ENCODE results near the gene USP1.

The USP1 gene

GRCh38 chr1:62429581-62429980 lies 7.3 kb upstream of the USP1 start:
- DNase-seq, result no peak

GRCh38 chr1:62433861-62434617 lies 2.8 kb upstream of the USP1 start:
- no peak for DNase-seq

GRCh38 chr1:62434618-62435001 lies 2.2 kb upstream of the USP1 start:
- no peak for DNase-seq

DNA sequence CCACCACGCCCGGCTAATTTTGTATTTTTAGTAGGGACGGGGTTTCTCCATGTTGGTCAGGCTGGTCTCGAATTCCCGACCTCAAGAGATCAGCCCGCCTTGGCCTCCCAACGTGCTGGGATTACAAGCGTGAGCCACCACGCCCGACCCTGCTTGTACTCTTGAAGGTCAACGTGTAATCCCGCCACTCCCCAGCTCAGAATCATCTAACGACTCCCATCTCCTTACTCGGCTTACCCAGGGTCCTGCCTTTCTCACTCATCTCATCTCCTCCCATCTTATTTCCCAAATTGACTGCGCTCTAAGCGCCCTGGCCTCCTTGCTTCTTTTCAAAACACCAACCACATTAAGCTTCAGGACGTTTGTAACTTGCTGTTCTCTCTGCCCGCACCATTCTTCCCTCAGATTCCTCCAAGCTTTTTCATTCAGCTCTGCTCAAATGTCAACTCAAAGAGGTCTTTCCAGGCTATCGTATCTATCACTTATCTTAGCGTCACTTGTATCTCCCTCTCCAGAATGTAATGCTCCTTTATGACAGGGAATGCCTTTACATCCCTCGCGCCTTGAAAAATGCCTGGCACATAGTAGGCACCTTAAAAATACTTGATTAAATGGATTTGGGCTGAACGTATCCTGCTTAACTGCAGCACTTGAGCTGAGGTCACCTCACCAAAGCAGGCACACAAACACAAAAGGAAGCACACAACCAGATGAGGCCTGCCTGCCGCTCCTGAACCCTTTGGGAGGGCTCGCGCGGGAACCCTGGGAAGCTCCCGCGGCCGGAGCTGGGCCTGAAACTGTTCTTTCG lies 1.4 kb upstream of the USP1 start:
- DNase-seq, result no peak

GRCh38 chr1:62436039-62436465 lies 797 bp upstream of the USP1 start:
- peak; percentile 99 for DNase-seq

GRCh38 chr1:62437273-62437940 lies 558 bp downstream of the USP1 start:
- peak; percentile 46 for DNase-seq

GRCh38 chr1:62438163-62438562 lies 1.3 kb downstream of the USP1 start:
- DNase-seq, result peak; percentile 12

- peak; percentile 23 for DNase-seq
These were observed 3.0 kb downstream of the USP1 start for GRCh38 chr1:62439652-62440371.

GRCh38 chr1:62444701-62445100 lies 7.9 kb downstream of the USP1 start:
- DNase-seq, result no peak

GRCh38 chr1:62448221-62448933 lies 11.5 kb downstream of the USP1 start:
- no peak for DNase-seq

DNA sequence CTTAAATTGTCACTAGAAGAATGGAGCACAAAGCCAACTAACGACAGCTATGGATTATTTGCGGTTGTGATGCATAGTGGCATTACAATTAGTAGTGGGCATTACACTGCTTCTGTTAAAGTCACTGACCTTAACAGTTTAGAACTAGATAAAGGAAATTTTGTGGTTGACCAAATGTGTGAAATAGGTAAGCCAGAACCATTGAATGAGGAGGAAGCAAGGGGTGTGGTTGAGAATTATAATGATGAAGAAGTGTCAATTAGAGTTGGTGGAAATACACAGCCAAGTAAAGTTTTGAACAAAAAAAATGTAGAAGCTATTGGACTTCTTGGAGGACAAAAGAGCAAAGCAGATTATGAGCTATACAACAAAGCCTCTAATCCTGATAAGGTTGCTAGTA lies 13.5 kb downstream of the USP1 start:
- DNase-seq, result peak; percentile 10

DNA sequence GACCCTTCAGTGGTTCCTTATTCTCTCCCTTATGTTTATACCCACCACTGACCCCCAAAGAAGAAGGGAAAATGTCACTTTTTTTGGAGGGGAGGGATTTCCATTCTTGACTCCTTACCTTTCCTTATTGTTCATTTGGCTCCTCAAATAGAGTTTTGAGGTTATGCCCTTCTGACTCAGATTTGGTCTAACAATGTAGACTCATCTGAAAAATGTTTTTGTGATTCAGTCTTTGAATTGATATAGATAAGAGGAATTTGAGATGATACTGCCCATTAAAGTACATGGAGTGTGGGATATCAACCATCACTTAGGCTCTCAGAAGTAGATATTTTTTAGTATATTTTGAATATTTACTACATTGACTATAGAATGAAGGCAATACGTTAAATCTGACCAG lies 16.1 kb downstream of the USP1 start:
- DNase-seq, result no peak

DNA sequence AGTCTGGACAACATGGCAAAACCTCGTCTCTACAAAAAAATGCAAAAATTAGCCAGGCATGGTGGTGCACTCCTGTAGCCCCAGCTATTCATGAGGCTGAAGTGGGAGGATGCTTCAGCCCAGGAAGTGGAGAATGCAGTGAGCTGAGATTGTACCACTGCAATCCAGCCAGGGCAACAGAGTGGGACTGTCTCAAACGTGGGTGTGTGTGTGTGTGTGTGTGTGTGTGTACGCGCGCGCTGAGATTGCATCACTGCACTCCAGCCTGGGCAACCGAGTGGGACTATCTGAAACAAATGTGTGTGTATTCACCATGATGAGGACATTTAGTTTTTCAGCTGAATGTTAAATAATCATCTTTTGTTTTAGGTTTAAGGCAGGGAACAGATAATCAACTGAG lies 21.1 kb downstream of the USP1 start:
- DNase-seq, result no peak

- DNase-seq, result no peak
These were observed 25.5 kb downstream of the USP1 start for GRCh38 chr1:62462370-62462769.

DNA sequence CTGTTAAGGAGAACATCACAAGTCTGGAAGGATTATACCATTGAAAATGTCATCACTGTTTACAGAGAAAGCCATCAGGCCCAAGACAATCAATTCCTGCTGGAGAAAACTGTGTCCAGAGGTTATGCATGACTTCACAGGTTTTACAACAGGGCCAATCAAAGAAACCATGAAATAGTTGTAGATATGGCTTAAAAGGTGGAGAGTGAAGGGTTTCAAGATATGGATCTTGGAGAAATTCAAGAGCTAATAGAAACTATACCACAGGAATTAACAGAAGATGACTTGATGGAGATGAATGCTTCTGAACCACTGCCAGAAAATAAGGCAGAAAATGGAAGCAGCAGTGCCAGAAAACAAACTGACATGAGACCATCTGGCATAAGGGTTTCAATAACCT lies 30.2 kb downstream of the USP1 start:
- DNase-seq, result no peak

- no peak for DNase-seq
These were observed 39.8 kb downstream of the USP1 start for GRCh38 chr1:62476525-62477219.

DNA sequence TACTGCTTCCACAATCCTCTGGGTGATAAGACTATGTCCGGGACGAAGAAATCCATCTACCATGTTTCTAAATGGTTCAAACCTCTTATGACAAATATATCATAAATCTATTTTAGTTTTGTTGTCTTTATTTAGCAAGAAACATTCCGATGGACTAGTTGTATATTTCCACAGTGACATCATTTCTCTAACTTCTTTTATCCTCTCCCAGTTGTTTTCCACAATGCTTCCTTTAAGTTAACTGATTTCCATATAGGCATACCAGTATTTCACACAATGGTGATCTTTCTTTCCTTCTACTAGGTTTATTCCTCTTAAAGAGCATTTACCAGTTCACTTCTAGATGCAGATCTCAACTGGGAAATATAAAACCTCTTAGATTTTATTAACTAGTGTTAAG lies 44.8 kb downstream of the USP1 start:
- no peak for DNase-seq

GRCh38 chr1:62484824-62485468 lies 48.1 kb downstream of the USP1 start:
- DNase-seq, result no peak

GRCh38 chr1:62487956-62488355 lies 51.1 kb downstream of the USP1 start:
- no peak for DNase-seq

DNA sequence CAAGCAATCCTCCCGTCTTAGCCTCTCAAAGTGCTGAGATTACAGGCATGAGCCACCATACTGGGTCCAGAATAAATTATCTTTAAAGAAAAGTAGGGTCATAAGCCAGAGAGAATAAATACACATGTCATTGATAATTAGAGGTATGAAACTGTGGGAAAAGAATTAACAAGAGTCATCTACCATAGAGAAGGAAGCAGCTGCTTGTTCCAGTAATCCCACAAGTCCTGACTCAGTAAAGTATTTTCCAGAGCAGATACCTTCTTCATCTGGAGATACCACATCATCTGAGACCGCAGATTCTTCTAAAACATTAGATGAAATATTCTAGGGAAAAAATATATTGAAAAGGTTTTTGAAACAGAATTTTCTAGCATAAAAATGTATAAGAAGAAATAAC lies 55.7 kb downstream of the USP1 start:
- no peak for DNase-seq

DNA sequence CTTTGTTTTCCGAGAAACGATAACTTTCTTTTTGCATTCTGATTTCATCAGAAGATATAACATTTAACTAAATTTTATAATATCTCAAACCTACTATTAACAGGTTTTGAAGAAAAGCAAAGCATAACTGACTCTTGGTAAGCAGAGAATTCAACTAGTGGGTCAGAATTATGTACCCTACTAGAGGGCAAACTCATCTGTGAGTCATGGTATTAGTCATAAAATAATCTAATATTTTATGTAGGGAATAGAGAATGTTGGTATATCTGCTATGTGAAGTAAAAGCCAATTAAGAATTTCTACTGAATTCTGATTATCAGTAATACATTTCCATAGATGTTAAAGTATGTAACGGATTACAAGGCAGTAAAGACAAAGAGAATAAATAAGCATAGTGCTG lies 56.8 kb downstream of the USP1 start:
- no peak for DNase-seq

Data from CD4-positive, alpha-beta T cell treated with Interleukin-10 for 1 hour (primary cell).